H1 (cell line): Measurements from ENCODE around the gene GAPDH. TPM values are rescaled to one million over a fixed set of nuclear protein-coding genes. Genes with fewer than 3 reads are reported as not detected.

Source experiments
- CTCF ChIA-PET: fragments of 300-600 bp; sonication (Branson Sonifier 250); formaldehyde crosslinking; loops from one replicate; lab custom pipeline; 2021; ENCODE audit not compliant: partially characterized antibody; lab: Charles Lee
- POLR2A ChIA-PET: fragments of 300-600 bp; sonication (Branson Sonifier 250); formaldehyde crosslinking; loops from one replicate; lab custom pipeline; 2021; ENCODE audit warnings: inconsistent platforms; ENCODE audit not compliant: partially characterized antibody; lab: Charles Lee
- DNase-seq, 2 experiments: peaks; one replicate each; pipeline versions ENCODE4 v3.0.0 to v3.0.0-alpha.2; 2010 to 2022; ENCODE audit warnings: low spot score in 2 of 2, low read depth in 1 of 2, mixed read lengths in 1 of 2
- FAIRE-seq: peaks from 2 replicates; lab custom pipeline; 2011; peaks lifted over from hg19 to GRCh38; lab: Jason Lieb, UNC
- H2AFZ ChIP-seq: 2 replicates; pipeline ENCODE4 v1.8.1; 2012; ENCODE audit warnings: low read length, inconsistent platforms
- H2AK5ac ChIP-seq: 2 replicates; pipeline ENCODE4 v1.6.1; 2013; ENCODE audit warnings: low read depth, low read length
- H2BK120ac ChIP-seq: replicated peaks from 2 replicates; pipeline ENCODE3; 2013; ENCODE audit warnings: low read depth, low read length, inconsistent platforms
- H2BK12ac ChIP-seq: 2 replicates; pipeline ENCODE4 v1.6.1; 2013; ENCODE audit warnings: low read depth, low read length
- H2BK15ac ChIP-seq: 2 replicates; pipeline ENCODE4 v1.6.1; 2013; ENCODE audit warnings: low read length
- H2BK20ac ChIP-seq: 2 replicates; pipeline ENCODE4 v1.6.1; 2013; ENCODE audit warnings: low read length
- H2BK5ac ChIP-seq: 2 replicates; pipeline ENCODE4 v1.6.1; 2013; ENCODE audit warnings: low read depth, low read length
- H3K14ac ChIP-seq: 2 replicates; pipeline ENCODE4 v1.6.1; 2013; ENCODE audit warnings: inconsistent platforms; ENCODE audit not compliant: insufficient read length
- H3K18ac ChIP-seq: 2 replicates; pipeline ENCODE4 v1.6.1; 2013; ENCODE audit warnings: low read length; ENCODE audit errors: extremely low read depth
- H3K23ac ChIP-seq: 2 replicates; pipeline ENCODE4 v1.6.1; 2013; ENCODE audit warnings: inconsistent platforms; ENCODE audit not compliant: insufficient read length
- H3K23me2 ChIP-seq: 2 replicates; pipeline ENCODE4 v1.6.1; 2013; ENCODE audit warnings: low read depth, low read length
- H3K27ac ChIP-seq: 2 replicates; pipeline ENCODE4 v1.6.1; 2011; ENCODE audit warnings: low read depth, low read length, inconsistent platforms
- H3K27me3 ChIP-seq, 4 experiments: replicated peaks in 1 of 4; 1 replicate in 1 of 4; 2 replicates in 3 of 4; pipeline versions ENCODE4 v1.6.1 to v1.8.1; 2011 to 2013; ENCODE audit warnings: low read length in 3 of 4, mild to moderate bottlenecking in 3 of 4, inconsistent platforms in 2 of 4, mixed read lengths in 2 of 4, moderate library complexity in 1 of 4; ENCODE audit not compliant: control insufficient read depth in 3 of 4, insufficient read depth in 3 of 4; ENCODE audit errors: extremely low read depth in 1 of 4
- H3K36me3 ChIP-seq, 4 experiments: 2 replicates each; pipeline versions ENCODE4 v1.6.1 to v1.8.1; 2011 to 2013; ENCODE audit warnings: mild to moderate bottlenecking in 4 of 4, low read length in 3 of 4, moderate library complexity in 2 of 4, control low read depth in 1 of 4, inconsistent platforms in 1 of 4; ENCODE audit not compliant: insufficient read depth in 4 of 4, control insufficient read depth in 2 of 4
- H3K4ac ChIP-seq: replicated peaks from 2 replicates; pipeline ENCODE3; 2013; ENCODE audit warnings: low read length, low read depth, mixed read lengths, inconsistent platforms; ENCODE audit not compliant: insufficient read length
- H3K4me1 ChIP-seq, 4 experiments: replicated peaks in 1 of 4; 1 replicate in 1 of 4; 2 replicates in 3 of 4; pipeline versions ENCODE4 v1.6.1 to v1.8.1; 2011 to 2013; ENCODE audit warnings: low read length in 3 of 4, inconsistent platforms in 2 of 4, mixed read lengths in 1 of 4; ENCODE audit not compliant: insufficient read depth in 4 of 4, control insufficient read depth in 3 of 4
- H3K4me2 ChIP-seq, 2 experiments: 2 replicates each; pipeline versions ENCODE4 v1.6.1 to v1.8.1; 2011 to 2013; ENCODE audit warnings: low read depth in 2 of 2, low read length in 2 of 2, control low read depth in 1 of 2, inconsistent platforms in 1 of 2, mild to moderate bottlenecking in 1 of 2; ENCODE audit not compliant: insufficient read depth in 1 of 2
- H3K4me3 ChIP-seq, 4 experiments: fragments of 200-600, 300-600 bp in 1 of 4; sonication (generic), shearing (Covaris generic), sonication (Bioruptor Twin) in 1 of 4; 2 replicates each; pipeline versions ENCODE4 v1.5.1 to v1.8.1; 2011 to 2016; ENCODE audit warnings: low read length in 4 of 4, low read depth in 3 of 4, control low read depth in 2 of 4, inconsistent platforms in 2 of 4, mild to moderate bottlenecking in 2 of 4, mixed read lengths in 1 of 4, moderate library complexity in 1 of 4; ENCODE audit not compliant: insufficient read depth in 2 of 4; ENCODE audit errors: extremely low read depth in 1 of 4
- H3K56ac ChIP-seq: replicated peaks from 2 replicates; pipeline ENCODE3; 2013; ENCODE audit warnings: low read depth, mild to moderate bottlenecking, mixed read lengths, low read length, inconsistent platforms; ENCODE audit not compliant: insufficient read length
- H3K79me1 ChIP-seq: 2 replicates; pipeline ENCODE4 v1.6.1; 2013; ENCODE audit warnings: low read depth, low read length, control low read depth
- H3K79me2 ChIP-seq, 2 experiments: 2 replicates each; pipeline versions ENCODE4 v1.6.1 to v1.8.1; 2012 to 2013; ENCODE audit warnings: low read length in 2 of 2, mild to moderate bottlenecking in 2 of 2, inconsistent platforms in 1 of 2; ENCODE audit not compliant: insufficient read depth in 2 of 2, control insufficient read depth in 1 of 2
- H3K9ac ChIP-seq, 4 experiments: replicated peaks in 1 of 4; 1 replicate in 1 of 4; 2 replicates in 3 of 4; pipeline versions ENCODE4 v1.6.1 to v1.8.1; 2011 to 2013; ENCODE audit warnings: low read depth in 3 of 4, low read length in 3 of 4, control low read depth in 2 of 4, mild to moderate bottlenecking in 2 of 4, moderate library complexity in 2 of 4, inconsistent platforms in 1 of 4; ENCODE audit errors: extremely low read depth in 1 of 4
- H3K9me3 ChIP-seq, 2 experiments: 2 replicates each; pipeline versions ENCODE4 v1.6.1 to v1.8.1; 2012 to 2013; ENCODE audit warnings: mild to moderate bottlenecking in 2 of 2, moderate library complexity in 2 of 2, control low read depth in 1 of 2, inconsistent platforms in 1 of 2, low read depth in 1 of 2, low read length in 1 of 2, mixed read lengths in 1 of 2; ENCODE audit not compliant: insufficient read depth in 2 of 2
- H4K20me1 ChIP-seq, 2 experiments: replicated peaks in 1 of 2; 2 replicates each; pipeline versions ENCODE3 to v1.8.1; 2011 to 2013; ENCODE audit warnings: inconsistent platforms in 2 of 2, low read length in 2 of 2, mild to moderate bottlenecking in 1 of 2; ENCODE audit not compliant: insufficient read depth in 2 of 2, control insufficient read depth in 1 of 2
- H4K5ac ChIP-seq: 2 replicates; pipeline ENCODE4 v1.6.1; 2013; ENCODE audit warnings: low read length, low read depth, mixed read lengths, inconsistent platforms; ENCODE audit not compliant: insufficient read length
- H4K8ac ChIP-seq: 2 replicates; pipeline ENCODE4 v1.8.0; 2013; ENCODE audit warnings: mild to moderate bottlenecking, moderate library complexity, low read length, inconsistent platforms; ENCODE audit not compliant: insufficient read depth; ENCODE audit errors: extremely low read depth
- H4K91ac ChIP-seq: replicated peaks from 2 replicates; pipeline ENCODE3; 2013; ENCODE audit warnings: low read length, mixed read lengths, inconsistent platforms; ENCODE audit not compliant: insufficient read length
- POLR2A ChIP-seq, 2 experiments: IDR thresholded peaks; 1 replicate in 1 of 2; 2 replicates in 1 of 2; pipeline ENCODE4 v1.6.1; 2011; ENCODE audit warnings: low read depth in 2 of 2, low read length in 2 of 2, mild to moderate bottlenecking in 2 of 2; ENCODE audit errors: control extremely low read depth in 1 of 2
- TBP ChIP-seq: IDR thresholded peaks from 2 replicates; pipeline ENCODE4 v1.6.1; 2011; ENCODE audit warnings: low read depth, low read length, improper control_type of control experiment
- WGBS, 2 experiments: shearing (Covaris generic) in 1 of 2; methylation state at CpG; one replicate each; pipeline versions ENCODE4 v1.1.6 to v1.1.7; 2013 to 2015; ENCODE audit warnings: low lambda C conversion rate in 2 of 2, mixed read lengths in 2 of 2, inconsistent platforms in 1 of 2, low coverage in 1 of 2, missing lambda C conversion rate in 1 of 2; ENCODE audit not compliant: insufficient replicate concordance in 2 of 2, insufficient coverage in 1 of 2, insufficient read length in 1 of 2; ENCODE audit errors: extremely low coverage in 1 of 2, missing lambda C conversion rate in 1 of 2; 5-methylcytosine and 5-hydroxymethylcytosine counted together
- polyA plus RNA-seq, 7 experiments: library from polyadenylated mRNA; depleted of rRNA in 3 of 7; stranded (reverse) in 5 of 7; unstranded in 2 of 7; fragments of >200 nt in 5 of 7; fragments of 200-250 nt in 2 of 7; gene quantifications; 1 replicate in 5 of 7; 2 replicates in 1 of 7; 4 replicates in 1 of 7; pipeline versions ENCODE4 v1.2.1 to v1.2.3, GENCODE V29; 2011 to 2013; ENCODE audit warnings: missing spikeins in 2 of 7, mixed read lengths in 2 of 7
- total RNA-seq: library from RNA; stranded (reverse); fragmentation: NEBNext Ultra II Directional; extraction: Animal tissue kit (Norgen Biotek cat#: 25700); gene quantifications from 2 replicates; pipeline ENCODE4 v1.2.1, GENCODE V29; 2021

GAPDH gene
- total and polyA plus RNA-seq, 2 of the 8 experiments (the other 6 are each of a cell fraction or from before 2014, with no cell fraction given), result 5,175 to 15,878 TPM

DNA sequence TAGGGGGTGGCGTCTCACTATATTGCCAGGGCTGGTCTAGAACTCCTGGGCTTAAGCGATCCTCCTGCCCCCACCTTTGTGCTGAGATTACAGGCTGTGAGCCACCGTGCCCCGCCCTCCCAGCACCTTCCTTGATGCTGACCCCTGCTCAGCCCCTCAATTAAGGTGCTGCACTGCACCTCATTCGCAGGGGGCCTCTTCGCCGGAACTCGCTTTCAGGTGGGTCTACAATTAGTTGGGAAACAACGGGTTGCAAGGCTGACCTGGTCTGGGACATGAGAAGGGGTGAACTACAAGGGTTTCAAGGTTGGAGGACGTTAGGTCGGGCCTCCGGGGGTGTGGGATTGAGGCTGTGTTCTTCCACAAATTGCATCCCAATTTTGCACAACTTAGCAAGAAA, 35.0 kb downstream of the GAPDH start:
- H3K79me2 ChIP-seq, result peaks cover 0 to 24% of the 10 kb centered on the region in 2 experiments; a peak in 2 of 4 replicates
- no peak overlapping the region for H4K91ac ChIP-seq
- no peak overlapping the region for H4K5ac ChIP-seq
- ChIA-PET CTCF (interaction anchor here (1.4 to 24.5 kb wide), 2 partner anchors 10 to 23 kb away, joined by 5 to 462 read pairs; partner anchors contain the start of genes GAPDH and IFFO1), POLR2A (interaction anchor here (1.2 to 24.2 kb wide), 10 partner anchors 18 to 75 kb away, joined by 3 to 665 read pairs (median 4); partner anchors contain the start of gene GAPDH)
- 93% methylated on average over 12 of the region's 12 CpGs; no CpG with 5 or more reads in 1 of the 2 experiments for WGBS, 2 experiments
- H3K4me1 ChIP-seq, result peaks cover 0 to 8% (median 4%) of the 10 kb centered on the region in 4 experiments; a peak in 5 of 7 replicates
- no peak for FAIRE-seq
- H2BK20ac ChIP-seq, result no peak overlapping the region
- no peak overlapping the region for H2AK5ac ChIP-seq
- H4K20me1 ChIP-seq, result peaks cover 0 to 7% of the 10 kb centered on the region in 2 experiments
- no peak overlapping the region for H2BK15ac ChIP-seq
- H3K27me3 ChIP-seq, result no peaks in the 10 kb centered on the region
- no peak overlapping the region for H2BK12ac ChIP-seq
- H3K14ac ChIP-seq, result no peak overlapping the region
- no peak overlapping the region for H2BK5ac ChIP-seq
- no peak overlapping the region for H2AFZ ChIP-seq
- no peak overlapping the region for H3K18ac ChIP-seq
- peaks cover 4% of the 10 kb centered on the region for H3K23me2 ChIP-seq
- peak overlapping the region in 1 of 2 experiments; percentile 53; a peak in 1 of 4 replicates for H3K4me2 ChIP-seq
- no peak overlapping the region for H3K23ac ChIP-seq
- H3K27ac ChIP-seq, result no peak overlapping the region
- no peaks in the 10 kb centered on the region; the same call in 1 of the 2 replicates for H3K79me1 ChIP-seq
- H3K56ac ChIP-seq, result no peak overlapping the region
- H4K8ac ChIP-seq, result no peak overlapping the region
- no peak for DNase-seq
- no peak overlapping the region for H2BK120ac ChIP-seq
- H3K4me3 ChIP-seq, result no peak overlapping the region
- no peaks in the 10 kb centered on the region for H3K9me3 ChIP-seq
- TF ChIP-seq TBP (no peak), POLR2A (IDR thresholded peaks at IDR 0.05; ENCODE audit: control extremely low read depth in 1 of 2, low read depth in 2 of 2, low read length in 2 of 2) (peak in 1 of 2 experiments; percentile 35; a peak in 1 of 3 replicates)
- H3K4ac ChIP-seq, result no peak overlapping the region
- peaks cover 26 to 53% (median 38%) of the 10 kb centered on the region in 4 experiments for H3K36me3 ChIP-seq
- no peak overlapping the region for H3K9ac ChIP-seq
